ENCODE measurements around the gene NUP50. TPM values are rescaled to one million over a fixed set of nuclear protein-coding genes. Genes with fewer than 3 reads are reported as not detected.

The NUP50 gene
- total RNA-seq, 1 donor from 2014 or later, result 79.0 TPM

DNA sequence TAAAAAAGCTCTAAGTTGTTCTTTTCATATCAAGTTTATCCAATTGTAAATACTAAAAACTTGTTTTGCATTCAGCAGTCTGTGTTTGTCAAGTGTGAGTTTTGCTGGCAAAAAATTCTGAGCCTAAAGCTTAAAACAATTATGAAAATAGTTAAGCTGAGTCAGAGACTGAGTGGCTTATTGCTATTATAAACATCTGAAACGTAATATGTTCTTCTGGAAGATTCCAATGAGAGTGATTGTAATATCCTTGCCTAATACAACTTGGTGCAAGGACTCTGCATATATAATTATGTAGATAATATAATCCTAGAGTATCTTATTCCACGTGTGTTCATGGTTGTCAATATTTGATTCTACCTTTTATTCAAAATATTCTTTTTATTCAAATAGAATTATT, 14.1 kb upstream of the NUP50 start:
- H3K36me3 Mint-ChIP-seq (ENCODE audit: unreplicated experiment), result peaks cover 5% of the 10 kb centered on the region
- H3K27me3 Mint-ChIP-seq (ENCODE audit: unreplicated experiment), result no peaks in the 10 kb centered on the region
- TF ChIP-seq, protein P1, sequence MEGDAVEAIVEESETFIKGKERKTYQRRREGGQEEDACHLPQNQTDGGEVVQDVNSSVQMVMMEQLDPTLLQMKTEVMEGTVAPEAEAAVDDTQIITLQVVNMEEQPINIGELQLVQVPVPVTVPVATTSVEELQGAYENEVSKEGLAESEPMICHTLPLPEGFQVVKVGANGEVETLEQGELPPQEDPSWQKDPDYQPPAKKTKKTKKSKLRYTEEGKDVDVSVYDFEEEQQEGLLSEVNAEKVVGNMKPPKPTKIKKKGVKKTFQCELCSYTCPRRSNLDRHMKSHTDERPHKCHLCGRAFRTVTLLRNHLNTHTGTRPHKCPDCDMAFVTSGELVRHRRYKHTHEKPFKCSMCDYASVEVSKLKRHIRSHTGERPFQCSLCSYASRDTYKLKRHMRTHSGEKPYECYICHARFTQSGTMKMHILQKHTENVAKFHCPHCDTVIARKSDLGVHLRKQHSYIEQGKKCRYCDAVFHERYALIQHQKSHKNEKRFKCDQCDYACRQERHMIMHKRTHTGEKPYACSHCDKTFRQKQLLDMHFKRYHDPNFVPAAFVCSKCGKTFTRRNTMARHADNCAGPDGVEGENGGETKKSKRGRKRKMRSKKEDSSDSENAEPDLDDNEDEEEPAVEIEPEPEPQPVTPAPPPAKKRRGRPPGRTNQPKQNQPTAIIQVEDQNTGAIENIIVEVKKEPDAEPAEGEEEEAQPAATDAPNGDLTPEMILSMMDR (IDR thresholded peaks at IDR 0.05; ENCODE audit: partially characterized antibody, unreplicated experiment), result no peak
- H3K27ac Mint-ChIP-seq (ENCODE audit: unreplicated experiment), result no peak overlapping the region
- H3K4me3 Mint-ChIP-seq (ENCODE audit: unreplicated experiment), result no peak overlapping the region
- H3K4me1 Mint-ChIP-seq (ENCODE audit: low read depth, unreplicated experiment), result no peaks in the 10 kb centered on the region
- no peaks in the 10 kb centered on the region for H3K9me3 Mint-ChIP-seq (ENCODE audit: unreplicated experiment)
- no peak for DNase-seq

DNA sequence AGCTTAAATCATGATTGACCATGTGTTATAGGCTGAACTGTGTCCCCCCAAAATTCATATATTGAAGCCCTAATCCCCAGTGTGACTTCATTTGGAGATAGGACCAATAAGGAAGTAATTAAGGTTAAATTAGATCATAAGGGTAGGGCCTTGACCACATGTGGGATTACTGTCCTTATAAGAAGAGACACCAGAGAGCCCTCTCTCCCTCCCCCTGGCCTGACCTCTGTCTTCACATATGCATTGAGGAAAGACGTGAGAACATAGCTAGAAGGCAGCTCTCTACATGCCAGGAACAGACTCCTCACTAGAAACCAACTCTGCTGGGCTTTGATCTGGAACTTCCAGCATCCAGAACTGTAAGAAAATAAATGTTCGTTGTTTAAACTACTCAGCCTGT, 13.6 kb upstream of the NUP50 start:
- Mint-ChIP-seq H3K9me3 (ENCODE audit: unreplicated experiment) (no peaks in the 10 kb centered on the region), H3K4me3 (ENCODE audit: unreplicated experiment) (no peak overlapping the region), H3K4me1 (ENCODE audit: low read depth, unreplicated experiment) (peaks cover 2% of the 10 kb centered on the region), H3K36me3 (ENCODE audit: unreplicated experiment) (peaks cover 1% of the 10 kb centered on the region), H3K27me3 (ENCODE audit: unreplicated experiment) (no peaks in the 10 kb centered on the region), H3K27ac (ENCODE audit: unreplicated experiment) (no peak overlapping the region)
- DNase-seq, result no peak
- TF ChIP-seq, protein P1 (IDR thresholded peaks at IDR 0.05; ENCODE audit: partially characterized antibody, unreplicated experiment), result no peak

DNA sequence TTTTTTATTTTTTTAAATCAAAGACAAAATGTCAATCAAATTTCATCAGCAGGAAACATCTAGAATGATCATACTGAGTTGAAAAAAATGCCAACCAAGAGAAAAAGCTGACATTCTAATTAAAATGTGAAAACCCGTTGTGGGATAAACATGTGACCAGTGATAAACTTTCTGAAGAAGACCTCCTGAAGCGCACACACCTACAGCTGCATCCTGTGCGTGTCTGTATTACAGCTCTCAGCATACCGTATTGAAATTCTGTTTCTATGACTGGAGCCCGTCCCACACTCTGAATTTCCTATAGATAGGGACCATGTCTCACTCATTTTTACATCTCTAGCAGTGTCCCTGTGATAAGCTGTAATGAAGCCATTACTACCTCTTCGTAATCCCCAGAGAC, 12.2 kb upstream of the NUP50 start:
- H3K9me3 Mint-ChIP-seq (ENCODE audit: unreplicated experiment), result no peaks in the 10 kb centered on the region
- no peak for DNase-seq
- H3K36me3 Mint-ChIP-seq (ENCODE audit: unreplicated experiment), result no peaks in the 10 kb centered on the region
- H3K27ac Mint-ChIP-seq (ENCODE audit: unreplicated experiment), result no peak overlapping the region
- no peaks in the 10 kb centered on the region for H3K27me3 Mint-ChIP-seq (ENCODE audit: unreplicated experiment)
- TF ChIP-seq, protein P1 (IDR thresholded peaks at IDR 0.05; ENCODE audit: partially characterized antibody, unreplicated experiment), result no peak
- H3K4me1 Mint-ChIP-seq (ENCODE audit: low read depth, unreplicated experiment), result peaks cover 10% of the 10 kb centered on the region
- no peak overlapping the region for H3K4me3 Mint-ChIP-seq (ENCODE audit: unreplicated experiment)

DNA sequence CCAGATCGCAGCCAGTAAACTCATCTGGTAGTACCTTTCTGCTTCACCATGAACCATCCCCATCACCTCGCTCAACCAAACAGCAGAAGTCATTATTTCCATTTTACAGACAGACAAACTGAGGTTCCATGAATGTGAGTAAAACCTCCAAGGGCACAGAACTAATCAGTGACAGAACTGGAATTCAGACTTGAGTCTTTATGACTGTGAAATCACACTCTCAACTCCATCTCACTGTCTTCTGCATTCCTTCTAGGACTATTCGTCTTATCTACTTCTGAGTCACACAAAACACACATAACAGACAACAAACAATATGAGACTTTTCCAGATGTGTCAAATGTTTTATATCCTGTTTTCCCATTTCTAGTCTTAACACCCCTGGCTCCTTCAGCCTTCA, 9.3 kb upstream of the NUP50 start:
- H3K9me3 Mint-ChIP-seq (ENCODE audit: unreplicated experiment), result no peaks in the 10 kb centered on the region
- peaks cover 10% of the 10 kb centered on the region for H3K4me1 Mint-ChIP-seq (ENCODE audit: low read depth, unreplicated experiment)
- H3K36me3 Mint-ChIP-seq (ENCODE audit: unreplicated experiment), result peaks cover 5% of the 10 kb centered on the region
- no peak overlapping the region for H3K4me3 Mint-ChIP-seq (ENCODE audit: unreplicated experiment)
- no peak overlapping the region for H3K27ac Mint-ChIP-seq (ENCODE audit: unreplicated experiment)
- no peak for DNase-seq
- TF ChIP-seq, protein P1 (IDR thresholded peaks at IDR 0.05; ENCODE audit: partially characterized antibody, unreplicated experiment), result no peak
- no peaks in the 10 kb centered on the region for H3K27me3 Mint-ChIP-seq (ENCODE audit: unreplicated experiment)

DNA sequence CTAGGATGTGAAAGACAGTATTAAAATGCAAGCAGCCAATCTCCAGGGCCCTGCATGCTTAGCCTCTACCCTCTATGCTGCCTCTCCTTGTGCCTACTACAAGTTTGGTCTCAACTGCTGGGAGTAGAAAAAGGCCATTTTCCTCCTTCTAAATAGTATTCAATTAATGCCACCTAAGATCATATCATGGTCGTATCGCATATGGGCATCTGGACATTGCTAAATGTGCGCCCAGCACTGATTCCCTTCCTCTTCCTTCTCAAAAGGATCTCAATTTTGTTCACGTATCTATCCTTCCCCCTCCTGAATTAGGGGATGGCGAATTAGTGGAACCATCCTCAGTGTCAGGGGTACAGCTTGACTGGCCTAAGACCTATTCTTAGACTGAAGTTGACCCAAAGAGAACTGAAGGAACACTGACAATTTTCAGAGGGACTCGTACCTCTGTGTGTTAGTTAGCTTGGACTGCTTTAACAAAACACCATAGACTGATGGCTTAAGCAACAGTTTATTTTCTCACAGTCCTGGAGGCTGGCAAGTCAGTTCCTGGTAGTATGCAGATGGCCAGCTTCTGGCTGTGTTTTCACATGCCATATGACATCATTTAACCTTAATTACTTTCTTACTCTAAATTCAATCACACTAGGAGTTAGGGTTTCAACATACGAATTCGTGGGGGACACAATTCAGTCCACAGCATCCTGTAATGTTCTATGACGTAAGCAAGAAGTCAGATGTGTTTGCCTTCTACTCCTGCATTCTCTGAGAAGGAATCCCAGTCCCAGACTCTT, 8.5 kb upstream of the NUP50 start:
- Mint-ChIP-seq H3K4me3 (ENCODE audit: unreplicated experiment) (no peak overlapping the region), H3K9me3 (ENCODE audit: unreplicated experiment) (no peaks in the 10 kb centered on the region), H3K4me1 (ENCODE audit: low read depth, unreplicated experiment) (peaks cover 10% of the 10 kb centered on the region), H3K36me3 (ENCODE audit: unreplicated experiment) (peaks cover 5% of the 10 kb centered on the region), H3K27ac (ENCODE audit: unreplicated experiment) (no peak overlapping the region), H3K27me3 (ENCODE audit: unreplicated experiment) (no peaks in the 10 kb centered on the region)
- DNase-seq, result no peak
- TF ChIP-seq, protein P1 (IDR thresholded peaks at IDR 0.05; ENCODE audit: partially characterized antibody, unreplicated experiment), result no peak
